ENCODE data around the gene PSMG2.
A peak's percentile ranks its signal among the peaks of the same experiment; 100 is the strongest.
"Not testable (repeated sequence)": the region's sequence is repeated elsewhere in the genome, so short reads cannot be mapped to it uniquely, and the experiment has no call there.

The PSMG2 gene

GRCh38 chr18:12722731-12723130 lies 19.9 kb downstream of the PSMG2 start:
- DNase-seq: no peak

GRCh38 chr18:12726331-12726730 lies 23.5 kb downstream of the PSMG2 start:
- DNase-seq: no peak

GRCh38 chr18:12726774-12727550 lies 24.1 kb downstream of the PSMG2 start:
- peak in 4 of 5 donors; percentile 33 to 65 (median 56) for DNase-seq

DNA sequence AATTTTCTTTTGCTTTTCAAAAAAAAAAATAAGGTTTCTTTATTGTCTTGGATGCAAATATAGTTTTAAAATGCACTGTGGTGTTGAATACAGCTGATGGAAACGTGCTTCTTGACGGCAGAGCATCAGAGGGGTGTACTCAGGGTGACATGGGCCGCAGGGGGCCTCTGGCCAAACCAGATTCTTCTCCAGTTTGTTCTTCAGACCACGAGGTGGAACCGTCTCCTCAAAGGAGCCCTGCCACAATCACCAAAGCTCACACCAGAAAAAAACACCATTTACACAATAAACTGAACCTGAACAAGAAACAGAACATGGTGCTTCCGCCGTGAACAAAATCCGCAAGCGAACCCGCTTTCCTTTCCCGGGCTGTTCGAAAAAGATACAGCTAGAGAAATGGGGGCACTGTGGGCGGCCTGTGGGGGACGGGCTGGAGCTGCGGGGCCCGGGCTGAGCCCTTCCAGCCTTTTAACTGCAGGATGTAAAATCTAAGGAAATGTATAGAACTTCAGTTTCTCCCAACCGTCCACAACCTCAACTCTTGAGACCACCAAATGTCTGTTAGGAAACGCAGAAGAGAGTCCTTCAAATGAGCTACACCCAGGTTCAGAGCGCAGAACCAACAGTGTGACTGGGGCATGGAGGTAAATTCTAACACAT lies 34.5 kb downstream of the PSMG2 start:
- no peak for DNase-seq

GRCh38 chr18:12741351-12741750 lies 38.5 kb downstream of the PSMG2 start:
- DNase-seq: no peak

DNA sequence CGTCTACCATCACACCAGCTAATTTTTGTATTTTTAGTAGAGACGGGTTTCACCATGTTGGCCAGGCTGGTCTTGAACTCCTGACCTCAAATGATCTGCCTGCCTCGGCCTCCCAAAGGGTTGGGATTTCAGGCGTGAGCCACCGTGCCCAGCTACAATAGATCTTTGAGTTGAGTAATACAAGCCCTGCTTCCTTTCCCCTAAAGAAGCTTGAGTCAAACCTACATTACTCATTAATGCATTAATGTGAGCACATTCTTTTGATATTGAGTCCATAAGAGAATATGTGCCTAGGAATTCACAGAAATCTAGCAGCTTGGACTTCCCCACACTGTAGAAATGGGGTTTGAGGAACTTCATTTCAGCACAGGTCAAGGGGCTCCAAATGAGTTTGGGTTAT lies 39.6 kb downstream of the PSMG2 start:
- no peak for DNase-seq

- DNase-seq: peak in 1 of 5 donors; percentile 54
Observed at GRCh38 chr18:12744103-12744502, 41.3 kb downstream of the PSMG2 start.

DNA sequence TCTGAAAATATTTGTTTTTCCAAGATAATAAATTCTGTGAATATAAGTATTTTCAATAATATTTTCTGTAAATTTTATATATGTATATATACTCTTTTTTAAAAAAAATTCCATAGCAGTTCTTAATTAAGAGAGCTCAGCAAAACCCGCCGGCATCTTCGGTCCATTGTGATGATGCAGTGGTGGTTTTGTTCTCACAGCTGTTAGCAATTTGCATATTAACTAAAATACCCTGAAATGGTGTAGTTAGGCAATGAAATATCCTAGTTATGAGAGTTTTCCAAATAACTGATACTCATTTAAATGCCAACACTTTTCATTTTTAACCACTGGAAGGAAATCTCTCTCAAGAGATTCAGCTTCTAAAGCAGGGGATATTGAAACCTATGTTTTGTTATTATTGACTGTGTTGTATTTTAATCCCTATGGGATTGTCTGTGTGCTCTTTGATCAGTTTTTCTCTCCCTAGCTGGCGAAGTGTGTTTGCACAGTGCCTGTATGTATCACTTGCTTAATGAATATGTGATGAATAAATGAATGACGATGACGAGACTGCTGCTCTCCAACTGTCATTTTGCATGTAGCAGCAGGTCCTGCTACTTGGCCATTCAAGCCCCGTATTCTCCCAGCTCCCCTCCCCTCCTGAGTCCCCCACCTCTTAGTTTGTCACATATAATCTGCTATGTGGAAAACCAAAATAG lies 42.4 kb downstream of the PSMG2 start:
- DNase-seq: no peak

- DNase-seq: no peak
Observed at GRCh38 chr18:12747530-12748315, 44.9 kb downstream of the PSMG2 start.

DNA sequence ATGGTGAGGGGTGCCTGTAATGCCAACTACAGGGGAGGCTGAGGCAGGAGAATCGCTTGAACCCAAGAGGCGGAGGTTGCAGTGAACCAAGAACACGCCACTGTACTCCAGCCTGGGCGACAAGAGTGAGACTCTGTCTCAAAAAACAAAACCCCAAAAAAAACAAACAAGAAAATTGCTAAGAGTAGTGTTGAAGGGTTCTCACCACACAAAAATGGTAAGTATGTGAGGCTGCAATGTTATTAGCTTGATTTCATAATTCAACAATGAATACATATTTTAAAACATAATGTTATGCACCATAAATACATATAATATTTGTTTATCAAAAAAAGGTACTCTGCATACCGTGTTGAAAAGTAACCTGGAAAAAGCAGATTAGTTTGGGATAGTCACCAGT lies 45.8 kb downstream of the PSMG2 start:
- no peak for DNase-seq

GRCh38 chr18:12749121-12749520 lies 46.3 kb downstream of the PSMG2 start:
- DNase-seq: no peak

DNA sequence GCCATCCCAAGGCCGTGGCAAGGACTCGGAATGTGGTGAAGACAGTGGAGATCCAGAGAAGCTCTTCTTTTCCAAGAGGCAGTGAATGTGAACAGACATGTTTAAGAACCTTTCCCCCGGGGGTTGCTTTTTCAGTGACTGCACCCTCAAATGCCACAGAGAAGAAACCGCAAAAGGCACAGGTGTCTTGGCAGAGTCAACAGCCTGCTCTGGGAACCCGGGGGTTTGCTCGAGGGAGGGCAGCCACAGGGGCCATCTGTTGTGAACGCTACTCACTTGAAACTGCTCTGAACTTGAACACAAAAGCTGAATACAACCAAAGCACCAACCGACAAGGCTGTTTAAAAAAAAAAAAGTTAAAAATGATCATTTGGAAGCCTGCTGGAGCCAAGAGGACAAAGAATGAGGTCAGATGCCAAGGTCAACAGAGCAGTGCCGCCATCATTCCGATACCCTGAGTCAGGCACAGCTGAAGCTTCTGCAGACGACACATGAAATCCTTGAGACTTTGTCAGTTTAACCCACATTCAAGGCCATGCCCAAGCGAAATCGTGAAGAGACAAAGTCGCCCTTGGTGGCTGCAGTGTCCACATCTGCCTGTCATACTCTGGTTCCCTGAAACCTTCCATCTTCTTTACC lies 47.4 kb downstream of the PSMG2 start:
- peak in 1 of 5 donors; percentile 23 for DNase-seq

DNA sequence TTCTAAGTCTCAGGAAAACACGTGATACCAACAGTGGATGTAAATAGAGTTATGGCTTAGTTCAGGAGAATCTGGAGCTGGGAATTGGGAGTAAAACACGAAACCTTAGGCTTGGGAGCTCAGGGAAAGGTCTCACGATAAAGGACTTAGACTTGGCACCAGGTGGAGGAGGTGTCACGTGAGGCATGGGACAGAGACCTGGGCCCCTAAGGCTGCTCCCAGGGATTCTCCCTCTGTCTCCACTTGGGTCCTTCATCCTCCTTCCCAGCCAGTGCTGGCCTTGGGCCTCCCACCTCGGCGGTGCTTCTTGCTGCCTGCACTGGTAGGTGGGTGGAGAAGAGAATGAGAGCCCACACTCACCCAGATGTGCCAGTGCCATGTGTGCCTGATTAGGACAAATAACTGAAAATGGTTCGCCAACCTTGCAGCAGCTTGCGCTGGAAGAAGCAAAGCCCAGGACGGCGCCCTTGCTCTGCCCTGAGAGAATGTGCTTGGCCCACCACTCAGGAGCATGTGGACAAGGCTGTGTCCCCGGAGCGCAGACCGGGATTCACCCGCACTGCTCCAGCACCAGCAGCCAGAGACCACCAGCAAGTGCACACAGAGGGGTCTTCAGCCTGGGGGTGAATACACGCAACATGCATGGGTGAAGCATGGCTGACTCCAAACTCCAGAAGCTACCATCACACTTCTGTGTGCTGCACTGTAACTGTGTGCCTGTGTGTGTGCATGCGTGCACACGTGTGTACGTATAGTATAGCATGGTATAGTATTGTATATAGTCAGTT lies 48.1 kb downstream of the PSMG2 start:
- DNase-seq: no peak

GRCh38 chr18:12751503-12751884 lies 48.7 kb downstream of the PSMG2 start:
- DNase-seq: no peak

GRCh38 chr18:12751891-12752290 lies 49.0 kb downstream of the PSMG2 start:
- no peak for DNase-seq

DNA sequence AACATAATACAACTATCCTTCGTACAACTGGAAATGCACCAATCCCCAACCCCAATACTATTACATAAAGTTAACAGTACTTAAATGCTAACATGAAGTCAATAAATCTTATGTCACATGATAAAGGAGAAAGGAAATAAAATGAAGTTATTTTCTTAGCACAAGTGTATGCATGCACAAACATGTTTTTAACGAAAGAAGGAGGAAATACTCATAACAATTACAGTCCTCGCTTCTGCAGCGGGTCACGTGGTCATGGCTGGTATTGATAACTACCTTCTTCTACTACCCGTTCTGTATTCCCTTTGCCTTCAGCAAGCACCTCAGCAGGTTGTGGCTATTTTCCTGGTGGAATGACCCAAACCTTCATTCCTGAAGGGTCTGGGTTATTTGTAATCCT lies 51.7 kb downstream of the PSMG2 start:
- no peak for DNase-seq

DNA sequence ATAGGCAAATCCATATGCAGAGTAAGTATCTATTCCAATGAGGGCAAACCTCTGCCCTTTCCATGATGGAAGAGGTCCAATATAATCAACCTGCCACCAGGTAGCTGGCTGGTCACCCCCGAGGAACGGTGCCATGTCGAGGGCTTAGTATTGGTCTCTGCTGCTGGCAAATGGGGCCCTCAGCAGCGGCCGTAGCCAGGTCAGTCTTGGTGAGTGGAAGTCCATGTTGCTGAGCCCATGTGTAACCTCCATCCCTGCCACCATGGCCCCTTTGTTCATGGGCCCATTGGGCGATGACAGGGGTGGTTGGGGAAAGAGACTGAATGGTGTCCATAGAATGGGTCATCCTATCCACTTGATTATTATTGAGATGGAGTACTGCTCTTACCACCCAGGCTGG lies 52.8 kb downstream of the PSMG2 start:
- not testable (repeated sequence) for DNase-seq

- DNase-seq: not testable (repeated sequence)
Observed at GRCh38 chr18:12756619-12757239, 53.9 kb downstream of the PSMG2 start.

DNA sequence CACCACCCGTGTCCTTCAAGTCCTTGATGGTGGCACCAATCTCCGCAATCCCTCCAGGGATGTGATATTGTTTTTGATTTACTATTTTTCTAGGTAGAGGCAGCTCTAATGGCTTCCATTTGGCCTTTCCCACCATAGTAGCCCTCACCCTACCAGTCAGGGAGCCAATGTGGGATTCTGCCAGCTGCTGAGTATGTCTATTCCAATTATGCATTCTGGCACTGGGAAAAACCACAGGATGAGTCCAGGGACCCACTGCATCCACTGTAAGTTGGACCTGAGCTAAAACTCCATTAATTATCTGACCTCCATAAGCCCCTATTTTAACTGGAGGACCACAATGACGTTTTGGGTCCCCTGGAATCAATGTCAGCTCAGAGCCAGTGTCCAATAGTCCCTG lies 55.7 kb downstream of the PSMG2 start:
- not testable (repeated sequence) for DNase-seq

DNA sequence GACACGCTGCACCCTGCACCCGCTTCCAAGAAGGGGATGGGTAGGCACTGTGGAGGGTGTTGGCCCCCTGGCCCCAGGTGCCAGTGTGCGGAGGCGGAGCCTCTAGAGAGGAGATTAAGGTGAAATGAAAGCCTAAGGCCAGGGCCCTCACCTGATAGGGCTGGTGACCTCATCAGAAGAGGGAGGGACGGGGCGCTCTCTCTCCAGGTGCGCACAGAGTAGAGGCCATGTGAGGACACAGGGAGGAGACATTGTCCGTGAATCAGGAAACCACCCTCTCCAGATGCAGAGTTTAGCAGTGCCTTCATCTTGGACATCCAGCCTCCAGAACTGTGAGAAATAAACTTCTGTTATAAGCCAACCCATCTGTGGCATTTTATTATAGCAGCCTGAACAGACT lies 62.3 kb downstream of the PSMG2 start:
- DNase-seq: no peak

- DNase-seq: no peak
Observed at GRCh38 chr18:12765586-12765985, 62.7 kb downstream of the PSMG2 start.
